GM12874 (cell line): ENCODE data around the gene CDC42EP1.

ENCODE experiments used
- TF ChIP-seq, protein P1 (sequence below): IDR thresholded peaks from 2 replicates; pipeline ENCODE4 v1.5.1; 2011; ENCODE audit warnings: low read depth, mild to moderate bottlenecking, control low read depth, low read length, moderate library complexity; ENCODE audit not compliant: insufficient read depth

CDC42EP1 gene

DNA sequence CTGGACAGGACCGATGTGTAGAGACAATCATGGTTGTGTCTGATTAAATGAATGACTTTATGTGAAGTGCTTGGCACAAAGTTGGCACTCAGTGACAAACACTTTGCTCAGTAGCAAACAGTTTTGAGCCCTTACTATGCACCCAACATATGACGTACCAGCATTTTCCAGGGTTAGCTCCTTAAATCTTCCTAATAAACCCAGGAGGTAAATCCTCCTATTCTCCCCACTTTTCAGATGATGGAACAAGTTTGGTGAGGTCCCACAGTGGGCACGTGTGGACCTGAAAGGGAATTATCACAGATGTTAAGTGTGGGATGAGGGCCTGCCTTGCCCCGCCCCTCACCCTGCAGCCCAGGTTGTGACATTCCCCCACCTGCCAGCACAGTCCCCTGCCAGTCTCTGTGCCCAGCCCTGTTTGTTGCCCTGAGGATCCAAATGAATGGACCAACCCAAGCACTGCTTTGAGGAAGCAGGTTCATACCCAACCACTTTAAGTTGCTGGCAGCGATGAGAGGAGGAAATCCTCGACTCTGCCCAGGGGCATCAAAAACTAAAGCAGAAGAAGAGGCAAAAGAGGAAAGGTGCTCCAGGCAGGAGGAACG is 34.4 kb upstream of the CDC42EP1 start:
- TF ChIP-seq, protein P1, sequence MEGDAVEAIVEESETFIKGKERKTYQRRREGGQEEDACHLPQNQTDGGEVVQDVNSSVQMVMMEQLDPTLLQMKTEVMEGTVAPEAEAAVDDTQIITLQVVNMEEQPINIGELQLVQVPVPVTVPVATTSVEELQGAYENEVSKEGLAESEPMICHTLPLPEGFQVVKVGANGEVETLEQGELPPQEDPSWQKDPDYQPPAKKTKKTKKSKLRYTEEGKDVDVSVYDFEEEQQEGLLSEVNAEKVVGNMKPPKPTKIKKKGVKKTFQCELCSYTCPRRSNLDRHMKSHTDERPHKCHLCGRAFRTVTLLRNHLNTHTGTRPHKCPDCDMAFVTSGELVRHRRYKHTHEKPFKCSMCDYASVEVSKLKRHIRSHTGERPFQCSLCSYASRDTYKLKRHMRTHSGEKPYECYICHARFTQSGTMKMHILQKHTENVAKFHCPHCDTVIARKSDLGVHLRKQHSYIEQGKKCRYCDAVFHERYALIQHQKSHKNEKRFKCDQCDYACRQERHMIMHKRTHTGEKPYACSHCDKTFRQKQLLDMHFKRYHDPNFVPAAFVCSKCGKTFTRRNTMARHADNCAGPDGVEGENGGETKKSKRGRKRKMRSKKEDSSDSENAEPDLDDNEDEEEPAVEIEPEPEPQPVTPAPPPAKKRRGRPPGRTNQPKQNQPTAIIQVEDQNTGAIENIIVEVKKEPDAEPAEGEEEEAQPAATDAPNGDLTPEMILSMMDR: no peak

DNA sequence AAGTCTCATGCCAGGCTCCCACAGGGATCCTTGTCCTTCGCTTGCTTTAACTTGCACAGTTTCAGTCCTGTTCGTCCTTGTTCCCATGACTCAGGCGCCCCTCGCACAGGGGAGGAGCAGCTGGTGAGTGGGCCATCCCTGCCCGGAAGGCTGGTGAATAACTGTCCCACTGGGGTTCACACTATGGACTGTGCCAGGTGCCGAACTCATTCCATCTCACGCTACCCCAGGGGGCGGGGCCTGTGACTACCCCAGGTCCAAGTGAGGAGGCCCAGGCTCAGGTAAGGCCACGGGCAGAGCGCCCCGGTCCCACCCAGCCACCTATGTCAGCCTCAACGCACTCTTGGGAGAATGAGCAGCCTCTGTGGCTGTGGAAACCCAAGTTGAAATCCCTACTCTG is 33.9 kb upstream of the CDC42EP1 start:
- TF ChIP-seq, protein P1: no peak

DNA sequence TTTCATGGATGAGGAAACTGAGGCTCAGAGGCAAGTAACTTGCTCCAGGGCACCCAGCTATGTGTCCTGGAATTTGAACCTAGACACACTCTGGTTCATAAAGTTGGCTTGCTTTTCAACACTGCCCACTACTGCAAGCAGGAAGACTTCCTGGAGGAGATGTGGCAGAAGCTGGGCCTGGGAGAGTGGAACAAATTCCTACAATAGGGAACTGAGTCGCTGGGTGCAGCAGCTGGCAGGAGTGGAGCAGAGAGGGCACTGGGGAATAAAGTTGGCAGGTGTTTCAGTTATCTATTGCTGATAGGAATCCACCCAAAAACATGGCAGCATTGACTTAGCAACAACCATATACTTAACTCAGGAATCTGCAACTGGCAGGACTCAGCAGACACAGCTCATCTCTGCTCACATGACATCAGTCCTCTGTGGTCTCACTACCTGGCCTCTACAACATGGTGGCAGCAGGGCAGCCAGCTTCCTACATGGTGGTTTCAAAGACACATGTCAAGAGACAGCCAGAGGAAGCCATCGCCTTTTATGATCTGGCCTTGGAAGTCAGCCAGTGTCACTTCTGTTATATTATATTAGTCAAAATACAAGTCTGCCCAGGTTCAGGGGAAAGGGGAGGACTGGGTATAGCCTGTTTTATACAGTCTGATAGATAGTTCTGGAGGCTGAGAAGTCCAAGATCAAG is 30.5 kb upstream of the CDC42EP1 start:
- TF ChIP-seq, protein P1: no peak

DNA sequence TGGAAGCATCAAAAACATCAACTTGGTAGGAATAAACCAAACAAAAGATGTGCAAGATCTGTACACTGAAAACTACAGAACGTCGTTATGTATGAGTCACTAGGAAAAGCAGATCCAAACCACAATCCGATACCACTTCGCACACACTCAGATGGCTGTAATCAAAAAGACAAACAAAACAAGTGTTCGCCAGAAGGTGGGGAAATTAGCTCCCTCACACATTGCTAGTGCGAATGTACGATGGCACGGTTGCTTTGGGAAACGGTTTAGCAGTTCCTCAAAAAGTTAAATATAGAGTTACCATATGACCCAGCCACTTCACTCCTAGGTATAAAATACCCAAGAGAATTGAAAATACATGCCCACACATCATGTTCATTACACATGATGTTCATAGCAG is 26.3 kb upstream of the CDC42EP1 start:
- TF ChIP-seq, protein P1: no peak

DNA sequence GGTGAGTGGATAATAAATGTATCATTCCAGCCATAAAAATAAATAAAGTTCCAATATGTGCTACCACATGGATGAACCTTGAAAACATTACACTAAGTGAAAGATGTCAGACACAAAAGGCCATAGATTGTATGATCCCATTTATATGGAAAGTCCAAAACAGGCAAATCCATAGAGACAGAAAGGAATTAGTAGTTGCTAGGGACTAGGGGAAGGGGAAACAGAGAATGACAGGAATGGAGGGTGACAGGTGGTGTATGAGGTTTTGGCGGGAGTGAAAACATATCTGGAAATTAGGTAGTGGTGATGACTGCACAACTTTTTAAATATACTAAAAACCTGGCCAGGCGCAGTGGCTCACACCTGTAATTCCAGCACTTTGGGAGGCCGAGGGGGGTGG is 25.8 kb upstream of the CDC42EP1 start:
- TF ChIP-seq, protein P1: no peak

DNA sequence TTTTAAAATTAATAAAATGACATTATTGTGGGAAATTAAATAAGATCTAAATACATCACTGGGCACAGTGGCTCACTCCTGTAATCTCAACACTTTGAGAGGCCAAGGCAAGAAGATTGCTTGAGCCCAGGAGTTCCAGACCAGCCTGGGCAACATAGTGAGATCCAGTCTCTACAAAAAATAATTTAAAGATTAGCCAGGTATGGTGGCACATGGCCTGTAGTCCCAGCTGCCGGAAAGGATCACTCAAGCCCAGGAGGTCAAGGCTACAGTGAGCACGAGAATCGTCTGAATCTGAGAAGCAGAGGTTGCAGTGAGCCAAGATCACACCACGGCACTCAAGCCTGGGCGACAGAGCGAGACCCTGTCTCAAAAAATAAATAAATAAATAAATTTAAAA is 25.1 kb upstream of the CDC42EP1 start:
- TF ChIP-seq, protein P1: no peak

DNA sequence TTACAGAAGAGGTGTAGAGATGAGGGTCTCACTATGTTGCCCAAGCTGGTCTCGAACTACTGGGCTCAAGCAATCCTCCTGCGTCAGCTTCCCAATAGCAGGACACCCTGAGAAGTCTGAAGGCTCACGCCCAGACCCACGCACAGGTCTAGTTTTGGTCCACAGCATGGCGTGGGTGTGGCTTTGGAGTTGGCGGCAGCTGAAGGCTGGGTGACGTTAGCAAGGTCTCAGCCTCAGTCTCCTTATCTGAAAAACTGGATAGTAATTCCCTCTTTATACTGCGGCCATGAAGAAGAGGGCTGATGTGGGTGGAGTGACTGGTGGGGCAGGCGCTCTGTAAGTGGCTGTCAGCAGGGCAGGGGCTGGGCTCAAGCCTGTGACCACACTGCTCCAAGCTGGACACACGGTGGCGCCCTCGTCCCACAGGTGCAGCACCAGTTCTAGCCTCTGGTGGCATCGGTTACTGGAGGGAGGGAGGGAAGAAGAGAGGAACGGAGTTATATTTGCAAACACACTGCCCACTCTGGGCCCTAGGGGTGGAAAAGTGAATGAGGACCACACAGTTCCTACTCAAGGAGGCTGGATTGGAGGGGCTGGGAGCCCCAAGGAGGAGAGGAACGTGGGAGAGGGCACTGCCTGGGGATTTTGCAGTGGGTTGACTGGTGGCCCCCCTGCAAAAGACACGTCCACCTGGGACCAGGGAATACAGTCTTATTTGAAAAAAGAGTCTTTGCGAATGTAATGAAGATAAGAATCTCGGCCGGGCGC is 21.5 kb upstream of the CDC42EP1 start:
- TF ChIP-seq, protein P1: peak; percentile 92
